Liver (tissue), 3 donors: ENCODE results near the gene PITRM1.

Source experiments
- EGR1 ChIP-seq, 2 donors: IDR thresholded peaks; 2 replicates each; pipeline ENCODE4 v1.6.1; 2016 to 2018; ENCODE audit warnings: antibody characterized with exemption in 2 of 2, low read depth in 2 of 2
- GABPA ChIP-seq, 2 donors: IDR thresholded peaks in 1 of 2; conservative IDR thresholded peaks in 1 of 2; 2 replicates each; pipeline ENCODE4 v1.6.1; 2016; ENCODE audit warnings: antibody characterized with exemption in 2 of 2, mild to moderate bottlenecking in 1 of 2, moderate library complexity in 1 of 2
- JUND ChIP-seq, 2 donors: IDR thresholded peaks; 2 replicates each; pipeline ENCODE4 v1.6.1; 2016; ENCODE audit warnings: antibody characterized with exemption in 2 of 2
- YY1 ChIP-seq: IDR thresholded peaks from 2 replicates; pipeline ENCODE4 v1.6.1; 2016; ENCODE audit warnings: antibody characterized with exemption, mild to moderate bottlenecking
- TF ChIP-seq, protein P1 (sequence below): fragments of 150-350 bp; IDR thresholded peaks from 2 replicates; pipeline ENCODE4 v1.5.1; 2017; ENCODE audit warnings: improper control_type of control experiment, low read depth, low read length; ENCODE audit not compliant: missing input control
- TF ChIP-seq, protein P2 (sequence below): IDR thresholded peaks from 2 replicates; pipeline ENCODE4 v1.6.1; 2016; ENCODE audit warnings: antibody characterized with exemption
- TF ChIP-seq, protein P3 (sequence below): IDR thresholded peaks from 2 replicates; pipeline ENCODE4 v1.6.1; 2016; ENCODE audit warnings: antibody characterized with exemption, mild to moderate bottlenecking
- TF ChIP-seq, protein P4 (sequence below): IDR thresholded peaks from 2 replicates; pipeline ENCODE4 v1.6.1; 2016; ENCODE audit warnings: antibody characterized with exemption
- TF ChIP-seq, protein P5 (sequence below): IDR thresholded peaks from 2 replicates; pipeline ENCODE4 v1.6.1; 2016; ENCODE audit warnings: antibody characterized with exemption
- donor health status: healthy.
- donor health status: healthy.

DNA sequence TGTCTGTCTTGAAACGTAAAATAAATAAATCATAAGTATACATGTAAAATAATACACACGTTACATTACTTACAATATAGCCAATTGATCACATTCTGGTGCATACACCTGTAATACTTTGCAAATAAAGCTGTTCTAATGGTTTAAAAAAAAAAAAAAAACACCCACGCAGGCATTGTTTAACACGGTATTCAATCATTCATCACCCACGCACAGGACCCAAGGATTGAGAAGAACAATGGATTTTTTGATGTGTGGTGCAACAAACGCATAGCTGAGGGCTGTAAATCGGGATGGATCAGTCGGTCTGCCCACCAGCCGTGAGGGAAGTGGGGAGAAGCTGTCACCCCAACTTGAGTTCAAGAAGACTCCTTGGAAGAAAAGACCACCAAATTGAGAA lies 8.7 kb downstream of the PITRM1 start:
- TF ChIP-seq, protein P1, sequence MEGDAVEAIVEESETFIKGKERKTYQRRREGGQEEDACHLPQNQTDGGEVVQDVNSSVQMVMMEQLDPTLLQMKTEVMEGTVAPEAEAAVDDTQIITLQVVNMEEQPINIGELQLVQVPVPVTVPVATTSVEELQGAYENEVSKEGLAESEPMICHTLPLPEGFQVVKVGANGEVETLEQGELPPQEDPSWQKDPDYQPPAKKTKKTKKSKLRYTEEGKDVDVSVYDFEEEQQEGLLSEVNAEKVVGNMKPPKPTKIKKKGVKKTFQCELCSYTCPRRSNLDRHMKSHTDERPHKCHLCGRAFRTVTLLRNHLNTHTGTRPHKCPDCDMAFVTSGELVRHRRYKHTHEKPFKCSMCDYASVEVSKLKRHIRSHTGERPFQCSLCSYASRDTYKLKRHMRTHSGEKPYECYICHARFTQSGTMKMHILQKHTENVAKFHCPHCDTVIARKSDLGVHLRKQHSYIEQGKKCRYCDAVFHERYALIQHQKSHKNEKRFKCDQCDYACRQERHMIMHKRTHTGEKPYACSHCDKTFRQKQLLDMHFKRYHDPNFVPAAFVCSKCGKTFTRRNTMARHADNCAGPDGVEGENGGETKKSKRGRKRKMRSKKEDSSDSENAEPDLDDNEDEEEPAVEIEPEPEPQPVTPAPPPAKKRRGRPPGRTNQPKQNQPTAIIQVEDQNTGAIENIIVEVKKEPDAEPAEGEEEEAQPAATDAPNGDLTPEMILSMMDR = no peak
- TF ChIP-seq, protein P2, sequence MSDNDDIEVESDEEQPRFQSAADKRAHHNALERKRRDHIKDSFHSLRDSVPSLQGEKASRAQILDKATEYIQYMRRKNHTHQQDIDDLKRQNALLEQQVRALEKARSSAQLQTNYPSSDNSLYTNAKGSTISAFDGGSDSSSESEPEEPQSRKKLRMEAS = no peak
- TF ChIP-seq, protein P3, sequence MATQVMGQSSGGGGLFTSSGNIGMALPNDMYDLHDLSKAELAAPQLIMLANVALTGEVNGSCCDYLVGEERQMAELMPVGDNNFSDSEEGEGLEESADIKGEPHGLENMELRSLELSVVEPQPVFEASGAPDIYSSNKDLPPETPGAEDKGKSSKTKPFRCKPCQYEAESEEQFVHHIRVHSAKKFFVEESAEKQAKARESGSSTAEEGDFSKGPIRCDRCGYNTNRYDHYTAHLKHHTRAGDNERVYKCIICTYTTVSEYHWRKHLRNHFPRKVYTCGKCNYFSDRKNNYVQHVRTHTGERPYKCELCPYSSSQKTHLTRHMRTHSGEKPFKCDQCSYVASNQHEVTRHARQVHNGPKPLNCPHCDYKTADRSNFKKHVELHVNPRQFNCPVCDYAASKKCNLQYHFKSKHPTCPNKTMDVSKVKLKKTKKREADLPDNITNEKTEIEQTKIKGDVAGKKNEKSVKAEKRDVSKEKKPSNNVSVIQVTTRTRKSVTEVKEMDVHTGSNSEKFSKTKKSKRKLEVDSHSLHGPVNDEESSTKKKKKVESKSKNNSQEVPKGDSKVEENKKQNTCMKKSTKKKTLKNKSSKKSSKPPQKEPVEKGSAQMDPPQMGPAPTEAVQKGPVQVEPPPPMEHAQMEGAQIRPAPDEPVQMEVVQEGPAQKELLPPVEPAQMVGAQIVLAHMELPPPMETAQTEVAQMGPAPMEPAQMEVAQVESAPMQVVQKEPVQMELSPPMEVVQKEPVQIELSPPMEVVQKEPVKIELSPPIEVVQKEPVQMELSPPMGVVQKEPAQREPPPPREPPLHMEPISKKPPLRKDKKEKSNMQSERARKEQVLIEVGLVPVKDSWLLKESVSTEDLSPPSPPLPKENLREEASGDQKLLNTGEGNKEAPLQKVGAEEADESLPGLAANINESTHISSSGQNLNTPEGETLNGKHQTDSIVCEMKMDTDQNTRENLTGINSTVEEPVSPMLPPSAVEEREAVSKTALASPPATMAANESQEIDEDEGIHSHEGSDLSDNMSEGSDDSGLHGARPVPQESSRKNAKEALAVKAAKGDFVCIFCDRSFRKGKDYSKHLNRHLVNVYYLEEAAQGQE = no peak
- TF ChIP-seq, protein P4, sequence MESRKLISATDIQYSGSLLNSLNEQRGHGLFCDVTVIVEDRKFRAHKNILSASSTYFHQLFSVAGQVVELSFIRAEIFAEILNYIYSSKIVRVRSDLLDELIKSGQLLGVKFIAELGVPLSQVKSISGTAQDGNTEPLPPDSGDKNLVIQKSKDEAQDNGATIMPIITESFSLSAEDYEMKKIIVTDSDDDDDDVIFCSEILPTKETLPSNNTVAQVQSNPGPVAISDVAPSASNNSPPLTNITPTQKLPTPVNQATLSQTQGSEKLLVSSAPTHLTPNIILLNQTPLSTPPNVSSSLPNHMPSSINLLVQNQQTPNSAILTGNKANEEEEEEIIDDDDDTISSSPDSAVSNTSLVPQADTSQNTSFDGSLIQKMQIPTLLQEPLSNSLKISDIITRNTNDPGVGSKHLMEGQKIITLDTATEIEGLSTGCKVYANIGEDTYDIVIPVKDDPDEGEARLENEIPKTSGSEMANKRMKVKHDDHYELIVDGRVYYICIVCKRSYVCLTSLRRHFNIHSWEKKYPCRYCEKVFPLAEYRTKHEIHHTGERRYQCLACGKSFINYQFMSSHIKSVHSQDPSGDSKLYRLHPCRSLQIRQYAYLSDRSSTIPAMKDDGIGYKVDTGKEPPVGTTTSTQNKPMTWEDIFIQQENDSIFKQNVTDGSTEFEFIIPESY = no peak
- TF ChIP-seq GABPA (IDR thresholded peaks at IDR 0.05 in 1 of 2, conservative IDR thresholded peaks at IDR 0.05 in 1 of 2) = no peak
- no peak for TF ChIP-seq YY1
- no peak for TF ChIP-seq JUND (IDR thresholded peaks at IDR 0.05)
- TF ChIP-seq EGR1 (IDR thresholded peaks at IDR 0.05; ENCODE audit: low read depth in 2 of 2) = no peak
- TF ChIP-seq, protein P5, sequence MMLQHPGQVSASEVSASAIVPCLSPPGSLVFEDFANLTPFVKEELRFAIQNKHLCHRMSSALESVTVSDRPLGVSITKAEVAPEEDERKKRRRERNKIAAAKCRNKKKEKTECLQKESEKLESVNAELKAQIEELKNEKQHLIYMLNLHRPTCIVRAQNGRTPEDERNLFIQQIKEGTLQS = no peak
